Mucosa of descending colon (tissue), 3 donors: Measurements from ENCODE around the gene PHF3. TPM values are rescaled to one million over a fixed set of nuclear protein-coding genes. Genes with fewer than 3 reads are reported as not detected.
A peak's percentile ranks its signal among the peaks of the same experiment; 100 is the strongest.

Source experiments
- ATAC-seq: fragments of 200-7000 bp; cut with Tn5 transposase; one replicate; pipeline ENCODE4 v1.9.1; 2020; ENCODE audit warnings: mild to moderate bottlenecking, moderate library complexity
- DNase-seq, 3 donors: peaks; one replicate each; pipeline ENCODE4 v3.0.0-alpha.2; 2020
- H3K36me3 ChIP-seq: fragments of 200-600 bp; one replicate; pipeline ENCODE4 v1.8.0; 2021; ENCODE audit warnings: low read depth, mild to moderate bottlenecking
- H3K4me1 ChIP-seq: fragments of 200-600 bp; one replicate; pipeline ENCODE4 v1.8.0; 2021; ENCODE audit warnings: low read depth, mild to moderate bottlenecking
- H3K4me3 ChIP-seq: fragments of 200-600 bp; one replicate; pipeline ENCODE4 v1.8.0; 2021; ENCODE audit warnings: mild to moderate bottlenecking
- H3K9me3 ChIP-seq: fragments of 200-600 bp; one replicate; pipeline ENCODE4 v1.8.0; 2021; ENCODE audit warnings: mild to moderate bottlenecking
- CTCF ChIP-seq: fragments of 200-600 bp; IDR thresholded peaks from one replicate; pipeline ENCODE4 v1.8.0; 2022; ENCODE audit warnings: antibody characterized with exemption, mild to moderate bottlenecking
- intact Hi-C, 2 donors: fragments of 100-400 bp; cut with DNase I in 1 of 2; cut with micrococcal nuclease in 1 of 2; formaldehyde crosslinking; loops; one replicate each; pipeline versions ENCODE4 v1.11.0 to v1.11.1; 2022; cut with DNase I, micrococcal nuclease
- total RNA-seq, 3 donors: library from RNA; stranded (reverse); fragmentation: NEBNext Ultra II Directional in 2 of 3; extraction: Animal tissue kit (Norgen Biotek cat#: 25700) in 2 of 3; gene quantifications; one replicate each; pipeline versions ENCODE4 v1.2.1 to v1.2.4, GENCODE V29; 2021 to 2023
- donor health status: DM: no; HTN: no; CAD: no; lungs with moderate emphysema.
- donor health status: DM: no; HTN: no; CAD: no.
- donor health status: DM: no; HTN: yes; CAD: no.

Gene PHF3
- total RNA-seq, 3 donors from 2014 or later, result 49.7 to 78.0 (median 75.8) TPM

- peak; percentile 68 for ATAC-seq
Observed at GRCh38 chr6:63674635-63675034, 39.0 kb downstream of the PHF3 start.

GRCh38 chr6:63675138-63675537, 39.5 kb downstream of the PHF3 start:
- Histone ChIP-seq H3K4me3 (no peak overlapping the region), H3K4me1 (peaks cover 27% of the 10 kb centered on the region), H3K9me3 (no peaks in the 10 kb centered on the region), H3K36me3 (no peaks in the 10 kb centered on the region)
- intact Hi-C loops, result no loop called here
- ATAC-seq (peak; percentile 64), DNase-seq (no peak)
- TF ChIP-seq CTCF, result no peak

More at GRCh38 chr6:63674635-63675034, 39.0 kb downstream of the PHF3 start:
- Histone ChIP-seq H3K9me3 (no peaks in the 10 kb centered on the region), H3K36me3 (no peaks in the 10 kb centered on the region), H3K4me3 (no peak overlapping the region), H3K4me1 (peaks cover 27% of the 10 kb centered on the region)
- no peak for TF ChIP-seq CTCF
- intact Hi-C loops, result loop anchor here in 1 of 2 donors (5.0 kb wide), 1 partner anchor 37 kb away; the partner anchor contains the start of gene PHF3
- DNase-seq, result no peak

- no peak for TF ChIP-seq CTCF
- intact Hi-C loops, result no loop called here
- Histone ChIP-seq H3K9me3 (no peaks in the 10 kb centered on the region), H3K4me3 (no peak overlapping the region), H3K4me1 (peaks cover 27% of the 10 kb centered on the region), H3K36me3 (no peaks in the 10 kb centered on the region)
- DNase-seq (no peak), ATAC-seq (peak; percentile 34)
Observed at GRCh38 chr6:63676412-63677114, 41.0 kb downstream of the PHF3 start.

GRCh38 chr6:63677282-63677681, 41.7 kb downstream of the PHF3 start:
- peaks cover 27% of the 10 kb centered on the region for H3K4me1 ChIP-seq
- intact Hi-C loops, result no loop called here
- H3K36me3 ChIP-seq, result no peaks in the 10 kb centered on the region
- no peaks in the 10 kb centered on the region for H3K9me3 ChIP-seq
- DNase-seq (peak in 1 of 3 donors; percentile 48), ATAC-seq (peak; percentile 87)
- no peak for TF ChIP-seq CTCF
- no peak overlapping the region for H3K4me3 ChIP-seq

- H3K4me1 ChIP-seq, result peaks cover 9% of the 10 kb centered on the region
- no peaks in the 10 kb centered on the region for H3K9me3 ChIP-seq
- DNase-seq (no peak), ATAC-seq (no peak)
- H3K4me3 ChIP-seq, result no peak overlapping the region
- no peaks in the 10 kb centered on the region for H3K36me3 ChIP-seq
- intact Hi-C loops, result no loop called here
- TF ChIP-seq CTCF, result no peak
Observed at GRCh38 chr6:63683071-63683603, 47.5 kb downstream of the PHF3 start.
